Measurements from ENCODE around the gene MICAL3.

DNA sequence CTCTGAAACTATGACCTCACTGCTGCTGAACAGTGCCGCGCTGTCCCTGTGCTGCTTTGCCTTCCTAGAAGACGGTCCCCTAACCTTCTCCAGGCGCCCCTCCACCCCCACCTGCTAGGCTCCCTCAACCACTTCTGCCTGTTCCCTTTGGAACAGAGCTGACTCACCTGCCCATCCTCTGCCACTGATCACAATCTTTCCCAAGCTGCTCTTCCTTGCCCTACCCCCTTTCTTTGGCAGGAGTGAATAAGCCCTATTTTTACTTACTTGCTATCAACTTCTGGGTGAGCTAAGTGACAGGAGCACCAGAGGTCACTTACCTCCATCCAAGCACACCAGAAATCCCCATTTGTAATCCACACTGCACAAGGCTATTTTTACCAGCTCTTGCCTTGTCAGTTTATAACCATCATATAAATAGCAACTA, 134.1 kb downstream of the MICAL3 start:
- no peak for TF ChIP-seq POLR2A (IDR thresholded peaks at IDR 0.05)
- TF ChIP-seq, protein P1, sequence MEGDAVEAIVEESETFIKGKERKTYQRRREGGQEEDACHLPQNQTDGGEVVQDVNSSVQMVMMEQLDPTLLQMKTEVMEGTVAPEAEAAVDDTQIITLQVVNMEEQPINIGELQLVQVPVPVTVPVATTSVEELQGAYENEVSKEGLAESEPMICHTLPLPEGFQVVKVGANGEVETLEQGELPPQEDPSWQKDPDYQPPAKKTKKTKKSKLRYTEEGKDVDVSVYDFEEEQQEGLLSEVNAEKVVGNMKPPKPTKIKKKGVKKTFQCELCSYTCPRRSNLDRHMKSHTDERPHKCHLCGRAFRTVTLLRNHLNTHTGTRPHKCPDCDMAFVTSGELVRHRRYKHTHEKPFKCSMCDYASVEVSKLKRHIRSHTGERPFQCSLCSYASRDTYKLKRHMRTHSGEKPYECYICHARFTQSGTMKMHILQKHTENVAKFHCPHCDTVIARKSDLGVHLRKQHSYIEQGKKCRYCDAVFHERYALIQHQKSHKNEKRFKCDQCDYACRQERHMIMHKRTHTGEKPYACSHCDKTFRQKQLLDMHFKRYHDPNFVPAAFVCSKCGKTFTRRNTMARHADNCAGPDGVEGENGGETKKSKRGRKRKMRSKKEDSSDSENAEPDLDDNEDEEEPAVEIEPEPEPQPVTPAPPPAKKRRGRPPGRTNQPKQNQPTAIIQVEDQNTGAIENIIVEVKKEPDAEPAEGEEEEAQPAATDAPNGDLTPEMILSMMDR (IDR thresholded peaks at IDR 0.05), result no peak

Data from testis (tissue), 2 donors.